Heart left ventricle (tissue), 13 donors: ENCODE data around the gene EOGT.

ENCODE experiments used
- CTCF ChIP-seq, 12 donors: fragments of 200-600 bp; sonication (generic) in 4 of 12; IDR thresholded peaks; one replicate each; pipeline versions ENCODE4 v1.5.0 to v1.8.0; 2018 to 2022; ENCODE audit warnings: antibody characterized with exemption in 12 of 12, mild to moderate bottlenecking in 5 of 12
- POLR2A ChIP-seq, 2 donors: fragments of 450-650 bp; IDR thresholded peaks; one replicate each; pipeline ENCODE4 v1.6.1; 2017; ENCODE audit warnings: antibody characterized with exemption in 2 of 2, mild to moderate bottlenecking in 2 of 2, moderate library complexity in 2 of 2
- donor health status: ischemic (EF 13 %, LVEDD 7.1; RV severe dilation, severe dysfunction).
- donor health status: DM: no; HTN: yes; CAD: no.
- donor health status: DM: no; HTN: no; CAD: no.
- donor health status: ischemic (EF 25% LVEDD 6.9; RV normal size, moderate dysfunction).
- donor health status: ischemic (EF 25% LVEDD 5.7; RV mildly dilated, moderate dysfunction).
- donor health status: ischemic (EF 35%, LVEDD 5.7; RV mildly dilated, moderate dysfunction).
- donor health status: nonischemic (EF 11% LVEDD 7.7; RV severe dilation, severe dysfunction).
- donor health status: DM: yes; HTN: yes; CAD: no.
- donor health status: PGD.
- donor health status: ischemic (EF 29% LVEDD 5.4; RV normal size, mild dysfunction).
- donor health status: nonischemic (EF 23%, LVEDD 6.1; RV moderate dilation, normal function).

- TF ChIP-seq CTCF (IDR thresholded peaks at IDR 0.05), result no peak
- TF ChIP-seq POLR2A (IDR thresholded peaks at IDR 0.05), result no peak
These were observed 18.7 kb upstream of the EOGT start for GRCh38 chr3:69032142-69032541.
